ENCODE results near the gene RHOF.

- TF ChIP-seq SP4 (IDR thresholded peaks at IDR 0.05; ENCODE audit: low read length), result no peak
- TF ChIP-seq CTCF (IDR thresholded peaks at IDR 0.05; ENCODE audit: control extremely low read depth in 1 of 3, insufficient read depth in 1 of 3, low read depth in 1 of 3, low read length in 3 of 3), result no peak
- no peak for TF ChIP-seq POLR2AphosphoS5 (IDR thresholded peaks at IDR 0.05; ENCODE audit: low read depth, low read length)
Observed at GRCh38 chr12:121733849-121734248, 59.6 kb downstream of the RHOF start.
